GM12878 (cell line): ENCODE data around the gene SRP14. TPM values are rescaled to one million over a fixed set of nuclear protein-coding genes. Genes with fewer than 3 reads are reported as not detected.

Source experiments
- ATAC-seq: fragments of 200-7000 bp; cut with Tn5 transposase; 3 replicates; pipeline ENCODE4 v1.9.1; 2020; ENCODE audit warnings: mild to moderate bottlenecking, moderate library complexity
- BruUV-seq: library from RNA; stranded (reverse); fragments of 400-500 nt; replicated peaks from 2 replicates; lab custom pipeline; 2021; lab: Mats Ljungman, UMichigan
- CTCF ChIA-PET: fragments of 300-600 bp; sonication (Branson Sonifier 250); formaldehyde crosslinking; extraction: SDS; loops from one replicate; lab custom pipeline; 2021; ENCODE audit warnings: inconsistent platforms; lab: Yijun Ruan, JAX
- POLR2A ChIA-PET: fragments of 350-600 bp; formaldehyde crosslinking; extraction: SDS; loops from one replicate; lab custom pipeline; 2021; ENCODE audit warnings: inconsistent platforms; lab: Charles Lee
- RAD21 ChIA-PET: fragments of 300-600 bp; sonication (Branson Sonifier 250); formaldehyde crosslinking; loops from one replicate; lab custom pipeline; 2023; ENCODE audit warnings: antibody characterized with exemption; ENCODE audit not compliant: unreplicated experiment; lab: Charles Lee
- SMC1A ChIA-PET: fragments of 300-600 bp; sonication (Branson Sonifier 250); formaldehyde crosslinking; loops from one replicate; lab custom pipeline; 2023; ENCODE audit not compliant: unreplicated experiment, uncharacterized antibody; lab: Charles Lee
- DNase-seq: peaks from one replicate; pipeline ENCODE4 v3.0.0-alpha.2; 2011; ENCODE audit warnings: low read depth, low spot score
- FAIRE-seq: peaks from 3 replicates; lab custom pipeline; 2011; peaks lifted over from hg19 to GRCh38; lab: Jason Lieb, UNC
- H2AFZ ChIP-seq: 2 replicates; pipeline ENCODE4 v1.6.0; 2011; ENCODE audit warnings: low read depth, low read length, control low read depth; ENCODE audit not compliant: control insufficient read depth
- H3K27ac ChIP-seq: 2 replicates; pipeline ENCODE4 v1.5.1; 2011; ENCODE audit warnings: control low read depth; ENCODE audit not compliant: control insufficient read depth, insufficient read depth
- H3K27me3 ChIP-seq, 2 experiments: replicated peaks in 1 of 2; 2 replicates each; pipeline versions ENCODE4 v1.6.0 to v1.6.1; 2011; ENCODE audit warnings: low read length in 1 of 2; ENCODE audit not compliant: control insufficient read depth in 2 of 2, insufficient read depth in 2 of 2
- H3K36me3 ChIP-seq, 2 experiments: 2 replicates each; pipeline ENCODE4 v1.5.1; 2011; ENCODE audit warnings: low read length in 1 of 2; ENCODE audit not compliant: control insufficient read depth in 2 of 2, insufficient read depth in 2 of 2
- H3K4me1 ChIP-seq: 2 replicates; pipeline ENCODE4 v1.6.1; 2011; ENCODE audit warnings: mild to moderate bottlenecking, low read length, moderate library complexity, mixed read lengths; ENCODE audit not compliant: control insufficient read depth, insufficient read depth
- H3K4me2 ChIP-seq: 2 replicates; pipeline ENCODE4 v1.6.0; 2011; ENCODE audit warnings: control low read depth; ENCODE audit not compliant: control insufficient read depth, insufficient read depth
- H3K4me3 ChIP-seq: fragments of 200-600 bp; sonication (generic); 2 replicates; pipeline ENCODE4 v1.5.1; 2016
- H3K79me2 ChIP-seq: 2 replicates; pipeline ENCODE4 v1.6.0; 2011; ENCODE audit warnings: low read length; ENCODE audit not compliant: control insufficient read depth, insufficient read depth
- H3K9ac ChIP-seq: 2 replicates; pipeline ENCODE4 v1.8.0; 2011; ENCODE audit warnings: low read length, control low read depth, mixed read lengths; ENCODE audit not compliant: control insufficient read depth, insufficient read depth
- H3K9me3 ChIP-seq: replicated peaks from 3 replicates; pipeline ENCODE4 v1.5.1; 2011; ENCODE audit warnings: mild to moderate bottlenecking, low read length; ENCODE audit not compliant: control insufficient read depth, insufficient read depth
- H4K20me1 ChIP-seq: 2 replicates; pipeline ENCODE4 v1.6.0; 2011; ENCODE audit not compliant: control insufficient read depth, insufficient read depth
- ASH2L ChIP-seq: fragments of 300-600, 200-600 bp; sonication (generic); IDR thresholded peaks from 2 replicates; pipeline ENCODE4 v1.6.1; 2017; ENCODE audit warnings: low read depth, mild to moderate bottlenecking, borderline replicate concordance
- DPF2 ChIP-seq: fragments of 450-650 bp; IDR thresholded peaks from 2 replicates; pipeline ENCODE4 v1.6.1; 2017; ENCODE audit warnings: mild to moderate bottlenecking
- HDGF ChIP-seq: fragments of 450-650 bp; IDR thresholded peaks from 2 replicates; pipeline ENCODE4 v1.6.1; 2016; ENCODE audit warnings: antibody characterized with exemption
- IKZF1 ChIP-seq: fragments of 450-650 bp; conservative IDR thresholded peaks from 2 replicates; pipeline ENCODE4 v1.6.1; 2017; ENCODE audit warnings: antibody characterized with exemption, mild to moderate bottlenecking
- MAX ChIP-seq: IDR thresholded peaks from 2 replicates; pipeline ENCODE4 v1.6.1; 2012; ENCODE audit warnings: low read depth, low read length, improper control_type of control experiment
- MYC ChIP-seq: IDR thresholded peaks from 2 replicates; pipeline ENCODE4 v1.6.1; 2011; ENCODE audit warnings: mild to moderate bottlenecking, low read length, moderate library complexity, inconsistent platforms; ENCODE audit not compliant: insufficient read depth, insufficient replicate concordance, insufficient read length, severe bottlenecking
- PAX5 ChIP-seq: IDR thresholded peaks from 2 replicates; pipeline ENCODE4 v1.6.1; 2011; ENCODE audit warnings: low read depth, low read length, borderline replicate concordance
- TCF3 ChIP-seq: IDR thresholded peaks from 2 replicates; pipeline ENCODE4 v1.6.1; 2012; ENCODE audit warnings: low read depth, mild to moderate bottlenecking, low read length, borderline replicate concordance; ENCODE audit not compliant: insufficient read depth
- TCF7 ChIP-seq: IDR thresholded peaks from 2 replicates; pipeline ENCODE4 v1.6.1; 2014; ENCODE audit warnings: antibody characterized with exemption, borderline replicate concordance
- WGBS: methylation state at CpG from one replicate; pipeline ENCODE4 v1.1.6; 2016; ENCODE audit warnings: low lambda C conversion rate; ENCODE audit not compliant: insufficient replicate concordance, insufficient coverage; ENCODE audit errors: missing lambda C conversion rate; 5-methylcytosine and 5-hydroxymethylcytosine counted together
- in situ Hi-C: fragments of 300-500 bp; cut with MboI; formaldehyde crosslinking; loops from 9 replicates; pipeline ENCODE4 v1.14.3; 2018; ENCODE audit warnings: mixed read lengths
- intact Hi-C: fragments of 100-400 bp; cut with micrococcal nuclease; formaldehyde crosslinking; loops from one replicate; pipeline ENCODE4 v1.14.2; 2022; ENCODE audit not compliant: unreplicated experiment
- polyA plus RNA-seq, 11 experiments: library from polyadenylated mRNA; depleted of rRNA in 4 of 11; unstranded in 6 of 11; stranded (reverse) in 5 of 11; fragments of >200 nt; fragmentation: Nextera tagmentation in 4 of 11; fragmentation: Illumina TruSeq in 1 of 11; extraction: Ambion mirVana in 4 of 11; extraction: Trizol in 1 of 11; gene quantifications; 1 replicate in 1 of 11; 2 replicates in 10 of 11; pipeline versions ENCODE4 v1.2.1 to v1.2.3, GENCODE V29; 2011 to 2016; ENCODE audit warnings: inconsistent platforms in 2 of 11, missing spikeins in 2 of 11, low read depth in 1 of 11
- total RNA-seq, 4 experiments: library from RNA; depleted of rRNA in 3 of 4; stranded (reverse); fragments of >200 nt in 3 of 4; fragmentation: Illumina TruSeq in 1 of 4; extraction: Trizol in 1 of 4; gene quantifications; 2 replicates each; pipeline versions ENCODE4 v1.2.1 to v1.2.3, GENCODE V29; 2013 to 2021
- TF ChIP-seq, protein P1 (sequence below): fragments of 450-650 bp; IDR thresholded peaks from 2 replicates; pipeline ENCODE4 v1.6.1; 2017; ENCODE audit warnings: mild to moderate bottlenecking

The SRP14 gene
- total and polyA plus RNA-seq, 10 of the 15 experiments (the other 5 are each of a cell fraction or from before 2014, with no cell fraction given) = 141 to 1,182 (median 493) TPM

- no peaks in the 10 kb centered on the region; a peak in 1 of 4 replicates for H3K36me3 ChIP-seq
- no peaks in the 10 kb centered on the region for H3K9me3 ChIP-seq
- whole genome bisulfite sequencing = 93% methylated on average over 11 of the region's 11 CpGs
- no peak overlapping the region for H3K27ac ChIP-seq
- no peaks in the 10 kb centered on the region for H3K79me2 ChIP-seq
- ChIA-PET RAD21 (interaction anchor here (15.7 to 21.0 kb wide), 2 partner anchors 13 to 42 kb away, joined by 151 to 509 read pairs; partner anchors contain the start of gene BMF), SMC1A (interaction anchor here (1.3 to 43.9 kb wide), 3 partner anchors 8 to 44 kb away, joined by 3 to 981 read pairs (median 48); partner anchors contain the start of gene BMF), CTCF (interaction anchor here (0.7 to 23.9 kb wide), 7 partner anchors 11 to 688 kb away, joined by 3 to 578 read pairs (median 8); partner anchors contain the start of gene BMF), POLR2A (interaction anchor here (0.7 to 12.9 kb wide), 6 partner anchors 9 to 375 kb away, joined by 3 to 208 read pairs (median 6); no protein-coding TSS in a partner anchor)
- TF ChIP-seq IKZF1 (no peak), TCF7 (no peak), DPF2 (no peak), MAX (no peak), ASH2L (no peak), TCF3 (no peak), PAX5 (no peak), MYC (no peak), HDGF (no peak)
- TF ChIP-seq, protein P1, sequence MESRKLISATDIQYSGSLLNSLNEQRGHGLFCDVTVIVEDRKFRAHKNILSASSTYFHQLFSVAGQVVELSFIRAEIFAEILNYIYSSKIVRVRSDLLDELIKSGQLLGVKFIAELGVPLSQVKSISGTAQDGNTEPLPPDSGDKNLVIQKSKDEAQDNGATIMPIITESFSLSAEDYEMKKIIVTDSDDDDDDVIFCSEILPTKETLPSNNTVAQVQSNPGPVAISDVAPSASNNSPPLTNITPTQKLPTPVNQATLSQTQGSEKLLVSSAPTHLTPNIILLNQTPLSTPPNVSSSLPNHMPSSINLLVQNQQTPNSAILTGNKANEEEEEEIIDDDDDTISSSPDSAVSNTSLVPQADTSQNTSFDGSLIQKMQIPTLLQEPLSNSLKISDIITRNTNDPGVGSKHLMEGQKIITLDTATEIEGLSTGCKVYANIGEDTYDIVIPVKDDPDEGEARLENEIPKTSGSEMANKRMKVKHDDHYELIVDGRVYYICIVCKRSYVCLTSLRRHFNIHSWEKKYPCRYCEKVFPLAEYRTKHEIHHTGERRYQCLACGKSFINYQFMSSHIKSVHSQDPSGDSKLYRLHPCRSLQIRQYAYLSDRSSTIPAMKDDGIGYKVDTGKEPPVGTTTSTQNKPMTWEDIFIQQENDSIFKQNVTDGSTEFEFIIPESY = no peak
- peaks cover 78% of the 10 kb centered on the region for H3K4me1 ChIP-seq
- no peak overlapping the region for H3K4me2 ChIP-seq
- no peak for FAIRE-seq
- BruUV-seq = no TSS peak
- H3K4me3 ChIP-seq = no peak overlapping the region
- no peak overlapping the region for H2AFZ ChIP-seq
- intact Hi-C loops (no loop called here), in situ Hi-C loops (loop anchor here (10.0 kb wide), 1 partner anchor 45 kb away; the partner anchor contains the start of gene BMF)
- DNase-seq = no peak
- ATAC-seq = no peak
- no peaks in the 10 kb centered on the region for H3K27me3 ChIP-seq
- no peaks in the 10 kb centered on the region for H4K20me1 ChIP-seq
- H3K9ac ChIP-seq = no peak overlapping the region
Observed at GRCh38 chr15:40059821-40060220, 20.8 kb upstream of the SRP14 start.
